Nucleus accumbens (tissue), 56 donors: ENCODE results near the gene FAM236C.
"Not testable (repeated sequence)": the region's sequence is repeated elsewhere in the genome, so short reads cannot be mapped to it uniquely, and the experiment has no call there.

Source experiments
- DNase-seq, 56 donors: peaks; one replicate each; lab custom pipeline; 2025; lab: John Stamatoyannopoulos, UW

Gene FAM236C

DNA sequence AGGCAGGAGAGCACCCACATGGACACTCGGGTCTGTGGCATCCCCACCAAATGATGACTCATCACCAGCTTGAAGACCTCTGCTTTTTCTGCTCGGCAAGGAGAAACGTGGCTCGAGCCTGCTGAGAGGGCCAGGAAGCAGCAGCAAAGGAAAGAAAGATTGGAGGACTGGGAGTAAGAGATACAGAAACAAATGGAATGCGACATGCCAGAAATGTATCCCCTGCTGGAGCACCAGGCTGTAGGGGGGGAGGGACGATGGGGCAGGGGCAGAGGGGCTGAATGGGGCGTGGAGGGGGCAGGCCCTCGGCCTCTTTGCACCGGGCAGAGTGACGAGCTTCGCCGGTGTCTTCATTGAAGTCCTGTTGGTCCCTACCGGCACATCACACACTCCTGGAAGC is at the start of gene FAM236C:
Gene FAM236C, plus strand, starts transcription at position 301 of the 400 bp plus-strand sequence. CDS start 100 bp downstream, outside the sequence.
- DNase-seq, result not testable (repeated sequence)

DNA sequence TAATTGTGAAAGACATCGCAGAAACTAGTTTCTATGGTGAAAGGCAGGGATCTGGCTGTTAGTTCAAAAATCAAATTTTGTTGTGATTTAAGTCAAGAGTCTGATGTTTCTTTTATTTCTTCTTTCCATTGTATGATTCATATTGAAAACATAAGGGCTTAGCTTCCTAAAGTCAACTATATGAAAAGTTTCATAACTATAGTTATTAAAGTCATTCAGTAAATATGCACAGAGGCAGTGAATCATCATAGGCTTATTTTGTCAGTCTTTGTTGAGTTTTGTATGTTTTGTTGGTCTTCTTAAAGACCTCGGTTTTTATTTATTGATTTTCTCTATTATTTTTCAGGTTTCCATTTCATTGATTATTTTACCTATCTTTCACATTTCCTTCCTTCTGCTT is 29.5 kb upstream of the FAM236C start:
- DNase-seq, result not testable (repeated sequence)

DNA sequence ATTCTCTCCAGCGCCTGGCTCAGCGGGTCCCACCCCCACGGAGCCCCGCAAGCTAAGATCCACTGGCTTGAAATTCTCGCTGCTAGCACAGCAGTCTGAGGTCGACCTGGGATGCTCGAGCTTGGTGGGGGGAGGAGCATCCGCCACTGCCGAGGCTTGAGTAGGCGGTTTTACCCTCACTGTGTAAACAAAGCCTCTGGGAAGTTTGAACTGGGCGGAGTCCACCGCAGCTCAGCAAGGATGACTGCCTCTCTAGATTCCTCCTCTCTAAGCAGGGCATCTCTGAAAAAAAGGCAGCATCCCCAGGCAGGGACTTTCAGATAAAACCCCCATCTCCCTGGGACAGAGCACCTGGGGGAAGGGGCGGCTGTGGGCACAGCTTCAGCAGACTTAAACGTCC is 22.7 kb upstream of the FAM236C start:
- not testable (repeated sequence) for DNase-seq

DNA sequence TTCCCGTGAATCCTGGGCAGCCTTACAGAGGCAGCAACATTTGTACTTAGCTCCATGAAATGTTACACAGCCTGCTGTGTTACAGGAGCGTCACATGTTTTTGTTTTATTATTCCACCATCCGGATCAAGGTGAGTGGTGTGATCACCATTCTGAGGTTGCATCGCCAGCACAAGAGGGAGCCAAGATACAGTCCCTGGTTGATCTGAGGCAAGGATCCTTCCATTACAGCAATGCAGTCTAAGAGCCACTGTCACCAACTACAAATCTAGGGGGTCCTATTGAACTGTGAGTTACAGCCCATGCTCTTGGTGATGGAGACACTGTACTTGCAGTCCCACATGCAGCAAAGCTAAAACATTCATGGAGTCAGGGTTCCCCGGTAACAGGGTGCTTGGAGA is 3.7 kb downstream of the FAM236C start:
- DNase-seq, result not testable (repeated sequence)

DNA sequence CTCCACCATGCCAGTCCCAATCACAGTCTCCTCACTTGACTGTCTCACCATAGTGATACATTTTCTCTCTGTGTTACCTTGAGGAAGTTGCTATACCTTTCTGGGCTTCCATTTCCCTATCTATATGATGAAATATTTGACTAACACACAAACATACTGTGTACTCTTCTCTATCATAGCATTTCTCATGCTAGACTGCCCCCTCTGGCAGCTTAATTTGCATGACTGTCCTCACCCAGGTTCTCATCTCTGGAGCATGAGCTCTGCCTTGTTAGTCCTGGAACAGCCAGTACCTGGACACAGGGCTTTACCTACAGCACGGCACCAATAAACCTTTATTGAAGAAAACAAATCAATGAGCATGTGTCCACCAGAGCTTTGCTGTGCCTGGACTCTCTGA is 19.9 kb downstream of the FAM236C start:
- DNase-seq, result not testable (repeated sequence)

DNA sequence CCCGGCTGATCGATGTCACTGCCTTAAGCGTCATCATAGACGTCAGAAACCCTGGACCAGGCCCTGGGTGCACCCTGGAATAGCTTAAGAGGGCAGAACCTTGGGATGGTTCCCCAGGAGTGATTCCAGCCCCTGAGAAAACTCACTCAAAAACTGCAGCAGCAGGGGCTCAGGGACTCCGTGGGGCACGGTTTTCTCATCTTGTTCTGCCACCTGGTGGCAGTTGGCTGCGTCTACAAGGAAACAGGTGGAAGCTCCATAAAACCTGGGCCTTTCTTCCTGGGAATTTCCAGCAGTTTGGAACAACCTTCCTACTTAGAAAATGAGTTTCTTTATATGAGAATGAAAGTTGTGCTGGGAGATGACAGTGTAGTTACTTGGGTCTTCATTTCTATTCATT is 24.0 kb downstream of the FAM236C start:
- DNase-seq, result not testable (repeated sequence)

DNA sequence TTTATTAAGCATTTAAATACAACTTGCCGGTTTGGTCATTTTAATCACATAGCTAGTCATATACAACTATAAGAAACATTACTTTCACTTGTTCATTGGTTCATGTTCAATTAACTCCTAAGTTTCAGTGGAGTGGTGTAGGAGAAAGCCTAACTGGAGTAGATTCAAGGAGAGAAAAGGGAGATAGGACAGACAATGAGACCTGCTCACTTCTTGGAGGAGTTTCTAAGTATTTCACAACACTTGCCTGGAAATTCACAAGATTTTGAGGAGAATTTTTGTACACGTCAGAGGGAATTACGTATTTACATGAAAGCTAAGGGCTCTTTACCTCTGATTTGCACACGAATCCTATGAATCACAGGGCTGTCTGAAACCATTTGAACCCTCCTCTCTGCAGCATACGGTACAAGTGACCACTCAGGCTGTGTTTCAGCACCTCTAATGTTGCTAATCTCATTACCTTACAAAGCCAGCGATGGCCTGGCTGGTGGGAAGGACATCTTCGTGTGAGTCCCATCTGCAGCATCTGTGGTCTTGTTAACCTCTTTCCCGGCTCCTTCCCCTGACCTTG is 24.6 kb downstream of the FAM236C start:
- DNase-seq, result not testable (repeated sequence)

DNA sequence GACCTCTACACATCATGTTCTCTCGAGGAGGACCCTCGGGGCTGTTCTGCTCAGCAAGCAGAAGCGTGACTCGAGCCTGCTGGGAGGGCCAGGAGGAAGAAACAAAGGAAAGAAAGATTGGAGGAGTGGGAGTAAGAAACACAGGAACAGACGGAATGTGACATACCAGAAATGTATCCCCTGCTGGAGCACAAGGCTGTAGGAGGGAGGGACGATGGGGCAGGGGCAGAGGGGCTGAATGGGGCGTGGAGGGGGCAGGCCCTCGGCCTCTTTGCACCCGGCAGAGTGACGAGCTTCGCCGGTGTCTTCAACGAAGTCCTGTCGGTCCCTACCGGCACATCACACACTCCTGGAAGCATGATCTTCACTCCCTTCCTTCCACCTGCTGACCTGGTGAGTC is 25.5 kb downstream of the FAM236C start, which contains the start of gene FAM236A:
Gene FAM236A, plus strand, starts transcription at position 301 of the 400 bp plus-strand sequence. Its CDS starts 57 bp downstream, at position 358.
- not testable (repeated sequence) for DNase-seq

DNA sequence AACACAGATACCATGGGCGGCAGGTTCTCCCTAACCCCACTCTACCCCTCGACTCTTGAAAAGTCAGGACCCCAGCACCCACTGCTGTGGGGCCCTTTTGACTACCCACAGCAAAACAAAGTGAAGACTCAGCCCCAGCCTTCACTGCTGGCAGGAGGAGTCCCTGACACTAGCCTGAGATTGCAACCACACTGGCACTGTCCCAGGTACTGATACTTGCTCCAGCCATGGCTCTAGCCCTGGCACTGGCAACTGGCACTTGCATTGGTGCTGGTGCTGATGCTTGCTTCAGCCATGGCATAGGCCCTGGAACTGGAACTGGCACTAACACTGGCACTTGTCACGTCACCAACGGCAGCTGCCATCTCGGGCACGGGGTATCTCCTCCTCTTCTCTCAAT is 29.9 kb downstream of the FAM236C start:
- not testable (repeated sequence) for DNase-seq

DNA sequence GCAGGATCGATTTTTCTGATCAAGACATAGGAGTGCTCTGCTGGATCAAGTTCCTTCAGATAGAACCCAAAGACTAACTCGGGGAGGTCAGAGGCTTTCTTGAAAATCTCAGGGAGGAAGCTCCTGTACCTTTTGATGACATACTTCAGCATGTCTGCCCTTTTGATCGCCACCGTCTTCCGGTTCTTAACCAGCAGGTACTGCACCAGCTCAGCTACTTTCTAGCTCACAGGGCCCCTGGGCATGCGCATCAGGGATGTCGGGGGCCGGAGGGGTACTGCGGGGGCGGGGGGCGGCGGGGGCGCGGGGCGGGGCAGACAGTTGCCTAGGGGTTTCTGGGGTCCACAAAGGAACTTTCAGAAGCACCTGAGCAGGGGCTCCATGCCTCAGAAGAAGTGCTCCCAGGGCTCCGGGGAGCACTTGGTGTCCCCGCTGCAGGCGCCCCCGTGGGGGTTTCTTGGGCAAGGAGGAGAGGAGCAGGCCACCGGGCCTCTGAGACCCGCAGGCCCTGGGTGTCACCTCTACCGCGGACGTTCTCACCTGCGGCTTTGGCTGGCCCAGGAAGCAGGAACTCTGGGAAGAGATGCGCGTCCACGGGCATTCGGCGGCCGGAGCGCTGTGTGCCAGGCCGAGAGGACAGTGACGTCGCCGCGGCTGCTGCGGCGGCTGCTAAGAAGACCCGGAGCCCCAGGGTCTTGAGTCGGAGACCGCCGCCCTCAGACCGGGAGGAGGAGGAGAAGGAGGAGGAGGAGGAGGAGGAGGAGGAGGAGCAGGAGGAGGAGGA is 30.8 kb downstream of the FAM236C start:
- not testable (repeated sequence) for DNase-seq

DNA sequence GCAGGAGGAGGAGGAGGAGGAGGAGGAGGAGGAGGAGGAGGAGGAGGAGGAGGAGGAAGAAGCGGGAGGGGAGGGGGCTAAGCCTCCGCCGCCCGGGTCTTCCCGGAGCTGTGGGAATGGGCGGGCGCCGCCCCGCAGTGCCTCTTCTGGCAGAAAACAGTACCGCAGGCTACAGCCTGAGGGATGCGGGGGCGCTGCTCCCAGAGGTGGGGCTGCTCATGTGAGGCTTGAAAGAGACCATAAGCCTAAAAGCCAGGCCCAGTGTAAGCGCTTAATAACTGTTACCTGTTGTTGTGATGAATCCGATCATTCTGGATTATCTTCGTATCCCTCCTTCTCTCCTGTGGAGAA is 31.4 kb downstream of the FAM236C start, which contains the start of gene DMRTC1:
Gene DMRTC1, minus strand, starts transcription at position 19 of the 351 bp plus-strand sequence. CDS start 68,143 bp downstream, outside the sequence.
- DNase-seq, result not testable (repeated sequence)

DNA sequence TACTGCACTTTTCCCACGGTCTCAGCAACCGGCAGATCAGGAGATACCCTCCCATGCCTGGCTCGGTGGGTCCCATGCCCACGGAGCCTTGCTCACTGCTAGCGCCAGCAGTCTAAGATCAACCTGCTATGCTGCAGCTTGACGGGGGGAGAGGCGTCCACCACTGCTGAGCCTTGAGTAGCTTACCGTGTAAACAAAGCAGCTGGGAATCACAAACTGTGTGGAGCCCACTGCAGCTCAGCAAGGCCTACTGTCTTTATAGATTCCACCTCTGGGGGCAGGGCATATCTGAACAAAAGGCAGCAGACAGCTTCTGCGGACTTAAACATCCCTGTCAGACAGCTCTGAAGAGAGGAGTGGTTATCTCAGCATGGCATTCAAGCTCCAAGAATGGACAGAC is 47.6 kb downstream of the FAM236C start:
- DNase-seq, result not testable (repeated sequence)
